GM19455 (cell line): ENCODE data around the gene GALM.
"Not testable (repeated sequence)": the region's sequence is repeated elsewhere in the genome, so short reads cannot be mapped to it uniquely, and the experiment has no call there.

ENCODE experiments used
- ATAC-seq: cut with Tn5 transposase; IDR thresholded peaks from one replicate; pipeline ENCODE4 v1.9.1; 2021; ENCODE audit not compliant: unreplicated experiment

The GALM gene

DNA sequence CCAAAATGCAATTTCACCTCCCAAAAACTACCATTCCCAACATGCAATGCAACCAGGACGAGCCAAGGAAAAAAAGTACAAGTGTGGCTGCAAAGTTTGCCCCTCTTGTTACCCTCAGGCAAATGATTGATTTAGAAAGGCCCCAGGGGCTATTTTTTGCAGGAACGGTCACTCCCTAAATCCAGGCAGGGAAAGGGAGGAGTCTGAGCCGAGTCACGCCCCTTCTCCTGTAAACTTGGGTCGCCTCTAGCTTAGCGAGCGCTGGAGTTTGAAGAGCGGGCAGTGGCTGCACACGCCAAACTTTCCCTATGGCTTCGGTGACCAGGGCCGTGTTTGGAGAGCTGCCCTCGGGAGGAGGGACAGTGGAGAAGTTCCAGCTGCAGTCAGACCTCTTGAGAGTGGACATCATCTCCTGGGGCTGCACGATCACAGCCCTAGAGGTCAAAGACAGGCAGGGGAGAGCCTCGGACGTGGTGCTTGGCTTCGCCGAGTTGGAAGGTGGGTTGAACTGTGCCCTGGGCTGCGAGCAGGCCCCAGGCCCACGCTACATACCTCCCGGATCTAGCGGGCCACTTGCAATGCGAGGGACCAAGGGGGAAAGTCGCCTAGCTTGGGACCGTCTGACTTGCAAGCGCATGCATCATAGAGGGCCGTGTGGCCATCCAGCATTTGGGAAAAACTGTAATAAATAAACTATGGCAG is at the start of gene GALM:
Gene GALM, plus strand, starts transcription at position 261 of the 702 bp plus-strand sequence. Its CDS starts 48 bp downstream, at position 309.
- peak; percentile 47 for ATAC-seq

DNA sequence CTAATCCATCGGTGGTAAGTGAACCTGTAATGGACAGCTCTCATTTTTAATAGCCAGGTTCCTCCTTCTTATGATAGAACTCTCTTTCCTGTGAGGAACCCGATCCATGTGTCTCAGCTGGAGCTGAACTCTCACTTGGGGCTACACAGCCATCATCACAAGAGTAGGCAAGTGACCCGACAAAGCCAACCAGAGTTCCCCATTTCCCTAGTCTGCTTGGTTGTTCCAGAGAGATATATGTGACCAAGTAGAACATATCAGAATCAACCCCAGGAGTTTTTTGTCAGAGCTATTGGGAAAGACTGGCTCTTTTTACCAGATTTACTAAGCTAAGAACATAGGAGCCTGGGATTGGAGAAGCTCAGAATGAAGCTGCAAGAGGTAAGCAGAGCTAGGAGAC is 48.6 kb upstream of the GALM start:
- no peak for ATAC-seq

DNA sequence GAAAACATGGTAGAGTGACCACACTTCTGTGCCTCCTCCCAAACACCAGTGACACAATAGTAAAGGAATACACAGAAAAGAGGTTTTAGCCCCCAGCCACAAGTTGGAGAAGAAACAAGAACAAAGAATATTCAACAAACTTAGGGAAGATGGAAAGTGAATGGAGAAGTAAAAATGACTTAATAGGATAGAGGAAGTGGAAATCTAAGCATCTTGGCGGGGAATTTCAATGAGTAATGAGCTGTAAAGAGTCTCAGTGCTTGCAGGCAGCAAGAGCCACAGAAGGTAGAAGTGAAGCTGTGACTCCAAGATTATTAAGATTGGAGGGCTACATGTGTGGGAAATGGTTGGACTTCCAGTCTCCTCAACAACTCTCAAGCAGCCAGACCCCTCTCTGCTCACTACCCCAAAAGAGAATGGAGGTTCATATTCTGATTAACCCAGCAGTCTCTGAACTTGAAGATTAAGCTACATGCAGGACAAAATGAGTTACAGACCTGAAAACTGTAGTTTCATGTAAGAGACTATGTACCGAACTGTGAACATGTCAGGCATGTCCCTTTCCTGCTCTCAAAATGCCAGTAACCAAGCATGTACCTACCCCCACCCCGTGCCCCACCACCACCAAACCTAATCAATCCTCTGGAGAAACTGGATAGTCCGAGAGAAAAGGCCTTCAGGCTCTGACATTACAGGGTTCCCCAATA is 46.3 kb upstream of the GALM start:
- no peak for ATAC-seq

DNA sequence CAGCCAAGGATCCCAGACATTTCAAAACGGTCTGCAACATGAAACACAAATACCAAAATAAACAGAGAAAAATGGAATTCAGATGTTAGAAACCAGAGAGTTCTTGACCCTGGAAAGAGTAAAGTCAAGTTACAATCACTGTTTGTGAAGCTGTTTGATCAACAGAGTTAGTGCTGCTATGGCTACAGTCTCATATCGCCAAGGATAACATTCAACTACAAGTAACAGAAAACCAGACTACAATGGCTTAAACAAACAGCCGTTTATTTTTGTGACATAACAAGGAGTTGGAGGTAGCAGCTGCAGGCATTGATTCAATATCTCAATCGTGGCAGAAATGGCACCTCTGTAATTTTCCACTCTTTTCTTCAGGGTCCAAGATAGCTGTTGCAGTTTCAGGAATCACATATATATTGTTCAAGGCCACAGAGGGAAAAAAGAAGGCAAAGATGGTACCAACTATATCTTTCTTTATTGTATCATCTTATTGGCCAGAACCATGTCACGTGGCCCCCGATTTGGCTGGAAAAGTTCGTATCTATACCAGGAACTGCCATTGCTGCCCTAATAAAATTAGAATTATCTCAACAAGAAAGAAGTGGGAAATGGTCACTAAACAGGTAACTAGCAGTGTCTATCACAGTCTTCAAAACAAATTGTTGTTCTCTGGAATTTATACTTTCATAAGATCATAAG is 45.5 kb upstream of the GALM start:
- ATAC-seq = no peak

DNA sequence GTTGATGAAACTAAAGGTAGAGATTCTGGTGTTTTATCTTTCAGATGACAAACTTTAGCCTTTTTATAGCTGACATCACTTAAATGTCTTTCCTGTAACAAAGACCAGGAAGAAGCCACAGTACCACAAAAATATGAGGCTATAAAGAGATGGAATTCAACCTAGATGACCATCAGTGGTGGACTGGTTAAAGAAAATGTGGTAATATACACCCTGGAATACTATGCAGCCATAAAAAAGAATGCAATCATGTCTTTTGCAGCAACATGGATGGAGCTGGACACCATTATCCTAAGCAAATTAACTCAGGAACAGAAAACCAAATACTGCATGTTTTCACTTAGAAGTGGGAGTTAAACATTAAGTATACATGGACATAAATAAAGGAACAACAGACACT is 44.9 kb upstream of the GALM start:
- no peak for ATAC-seq

DNA sequence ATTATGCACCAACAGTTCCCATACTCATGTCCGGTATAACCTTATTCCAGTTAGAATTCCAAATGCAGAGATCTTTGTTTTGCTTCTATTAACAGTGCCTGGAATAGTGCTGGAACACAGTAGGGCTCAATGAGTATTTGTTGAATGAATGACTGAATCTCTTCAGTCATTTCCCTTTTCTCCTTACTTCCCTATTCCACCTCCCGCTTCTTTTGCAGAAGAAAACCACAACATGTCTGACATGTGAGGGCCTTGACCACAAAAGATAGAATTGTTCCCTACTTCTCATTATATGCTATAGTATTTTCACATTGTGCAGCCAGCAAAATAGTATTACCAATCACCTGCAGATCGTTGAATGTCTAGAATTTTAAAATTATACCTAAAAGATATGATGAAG is 43.7 kb upstream of the GALM start:
- no peak for ATAC-seq

DNA sequence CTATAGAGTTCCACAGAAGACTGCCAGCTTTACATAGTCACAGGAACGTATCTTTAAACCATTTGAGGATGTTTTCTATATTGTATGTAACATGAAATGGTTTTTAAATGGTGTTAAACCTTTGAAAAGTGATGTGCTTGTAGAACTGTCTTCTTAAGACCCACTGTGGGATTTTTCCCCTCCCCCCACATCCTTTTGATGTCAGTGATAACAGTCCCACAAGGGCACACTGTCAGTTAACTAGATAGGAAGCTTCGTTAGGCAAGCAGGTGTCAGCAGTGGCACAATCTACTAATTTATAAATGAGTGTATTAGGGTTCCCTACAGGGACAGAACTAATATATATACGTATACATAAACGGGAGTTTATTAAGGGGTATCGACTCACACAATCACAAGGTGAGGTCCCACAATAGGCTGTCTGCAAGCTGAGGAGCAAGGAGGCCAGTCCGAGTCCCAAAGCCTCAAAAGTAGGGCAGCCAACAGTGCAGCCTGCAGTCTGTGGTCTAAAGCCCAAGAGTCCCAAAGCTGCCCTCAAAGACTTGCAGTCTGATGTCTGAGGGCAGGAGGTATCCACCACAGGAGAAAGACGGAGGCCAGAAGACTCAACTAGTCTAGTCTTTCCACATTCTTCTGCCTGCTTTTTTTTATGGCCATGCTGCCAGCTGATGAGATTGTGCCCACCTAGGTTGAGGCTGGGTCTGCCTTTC is 39.4 kb upstream of the GALM start:
- no peak for ATAC-seq

DNA sequence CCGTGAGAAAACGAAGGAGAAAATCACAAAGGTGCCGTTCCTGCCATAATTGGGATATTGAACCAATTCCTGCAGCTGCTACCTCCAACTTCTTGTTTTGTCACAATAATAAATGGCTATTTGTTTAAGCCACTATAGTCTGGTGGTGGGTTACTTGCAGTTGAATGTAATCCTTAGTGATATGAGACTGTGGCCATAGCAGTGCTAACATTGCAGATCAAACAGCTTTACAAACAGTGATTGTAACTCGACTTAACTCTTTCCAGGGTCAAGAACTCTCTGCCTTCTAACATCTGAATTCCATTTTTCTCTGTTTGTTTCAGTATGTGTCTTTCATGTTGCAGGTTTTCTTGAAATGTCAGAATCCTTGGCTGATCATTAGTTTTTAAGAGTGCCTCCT is 38.5 kb upstream of the GALM start:
- ATAC-seq = no peak

DNA sequence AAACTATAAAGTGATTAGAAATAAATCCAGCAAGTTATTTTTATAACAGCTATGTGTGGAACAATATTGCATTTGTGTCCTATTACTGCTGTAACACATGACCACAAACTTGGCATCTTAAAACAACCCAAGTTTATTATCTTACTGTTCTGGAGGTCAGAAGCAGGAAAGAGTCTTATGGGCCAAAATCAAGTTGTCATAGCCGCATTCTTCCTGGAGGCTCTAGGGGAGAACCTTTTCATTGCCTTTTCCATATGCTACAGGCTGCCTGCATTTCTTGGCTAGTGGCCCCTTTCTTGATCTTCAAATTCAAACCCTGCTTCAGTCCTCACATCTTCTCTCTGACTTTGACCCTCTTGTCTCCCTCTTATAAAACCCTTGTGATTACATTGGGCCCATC is 36.2 kb upstream of the GALM start:
- no peak for ATAC-seq

DNA sequence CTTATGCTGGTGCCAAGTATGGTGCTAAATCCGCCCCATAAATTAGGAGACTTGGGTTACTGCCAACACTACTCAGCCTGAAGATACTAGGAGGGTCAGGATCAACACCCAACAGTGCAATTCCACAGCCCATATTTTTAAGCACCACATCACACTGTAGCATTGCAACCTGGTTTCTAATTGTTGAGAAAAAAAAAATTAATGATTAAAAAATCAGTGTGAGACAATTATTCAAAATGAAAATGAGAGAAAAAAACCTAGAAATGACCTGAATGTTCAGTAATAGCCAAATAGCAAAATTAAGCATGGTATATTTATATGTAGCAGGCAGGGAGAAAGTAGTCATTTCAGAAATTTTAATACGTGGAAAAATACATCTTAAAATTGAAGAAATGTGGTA is 33.9 kb upstream of the GALM start:
- ATAC-seq = no peak

DNA sequence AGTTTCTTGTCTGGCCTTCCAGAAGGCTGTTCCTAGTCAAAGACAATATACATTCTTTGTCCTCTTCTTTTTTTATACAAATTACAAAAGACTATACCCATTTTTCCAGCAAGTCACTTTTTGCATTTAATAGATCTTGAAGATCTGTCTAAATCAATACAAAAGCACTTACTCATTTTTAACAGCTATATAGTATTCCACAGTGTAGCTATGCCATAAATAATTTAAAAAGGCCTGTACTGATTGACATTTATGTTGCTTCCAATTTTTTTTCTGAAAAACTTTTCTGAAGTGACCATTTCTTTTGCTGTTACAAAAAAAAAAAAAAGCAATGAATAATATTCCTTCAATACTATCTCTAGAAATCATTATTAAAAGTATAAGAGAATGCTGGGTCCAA is 32.9 kb upstream of the GALM start:
- ATAC-seq = no peak

DNA sequence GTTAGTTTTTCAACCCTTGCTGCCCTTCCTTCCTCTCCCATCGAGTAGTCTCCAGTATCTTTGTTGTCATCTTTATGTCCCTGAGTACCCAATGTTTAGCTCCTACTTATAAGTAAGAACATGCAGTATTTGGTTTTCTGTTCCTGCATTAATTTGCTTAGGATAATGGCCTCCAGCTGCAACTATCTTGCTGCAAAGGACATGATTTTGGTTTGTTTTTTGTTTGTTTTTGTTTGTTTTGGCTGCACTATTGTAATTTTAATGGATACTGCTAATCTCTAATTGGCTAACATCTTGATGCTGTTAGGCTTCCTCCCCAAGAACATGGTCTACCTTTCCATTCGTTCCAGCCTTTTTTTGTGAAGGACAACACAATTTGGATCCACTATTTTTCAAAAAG is 32.0 kb upstream of the GALM start:
- no peak for ATAC-seq

DNA sequence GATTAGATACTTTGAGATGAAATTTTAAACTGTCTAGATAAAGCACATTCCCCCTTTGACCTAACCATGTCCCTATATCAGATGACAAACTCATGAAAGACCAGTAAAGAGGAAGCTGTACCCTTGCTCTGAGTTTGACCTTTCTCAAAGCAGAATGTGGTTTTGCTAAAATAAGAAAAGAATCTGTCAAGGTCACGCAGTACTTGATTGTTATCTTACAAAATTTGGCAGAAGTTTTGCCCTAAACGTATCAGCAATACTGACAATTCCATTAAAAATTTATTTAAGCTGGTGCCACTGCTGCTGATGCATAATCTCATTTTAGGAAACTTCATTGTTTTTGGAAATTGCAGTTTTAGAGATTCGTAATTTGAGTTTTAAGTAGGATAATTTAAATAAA is 31.2 kb upstream of the GALM start:
- ATAC-seq = peak; percentile 86

DNA sequence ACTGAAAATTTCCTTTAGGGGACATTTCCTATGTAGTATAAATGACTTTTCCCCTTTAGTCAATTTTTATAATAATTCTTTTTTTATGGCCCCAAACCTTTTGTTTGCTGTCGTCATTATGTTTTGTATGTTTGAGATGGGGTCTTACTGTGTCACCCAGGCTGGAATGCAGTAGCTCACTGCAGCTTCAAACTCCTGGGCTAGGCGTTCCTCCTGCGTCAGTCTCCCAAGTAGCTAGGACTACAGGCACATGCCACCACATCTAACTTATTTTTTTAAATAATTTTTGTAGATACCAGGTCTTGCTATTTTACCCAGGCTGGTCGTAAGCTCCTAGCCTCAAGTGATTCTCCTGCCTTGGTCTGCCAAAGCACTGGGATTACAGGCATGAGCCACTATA is 30.8 kb upstream of the GALM start:
- no peak for ATAC-seq

DNA sequence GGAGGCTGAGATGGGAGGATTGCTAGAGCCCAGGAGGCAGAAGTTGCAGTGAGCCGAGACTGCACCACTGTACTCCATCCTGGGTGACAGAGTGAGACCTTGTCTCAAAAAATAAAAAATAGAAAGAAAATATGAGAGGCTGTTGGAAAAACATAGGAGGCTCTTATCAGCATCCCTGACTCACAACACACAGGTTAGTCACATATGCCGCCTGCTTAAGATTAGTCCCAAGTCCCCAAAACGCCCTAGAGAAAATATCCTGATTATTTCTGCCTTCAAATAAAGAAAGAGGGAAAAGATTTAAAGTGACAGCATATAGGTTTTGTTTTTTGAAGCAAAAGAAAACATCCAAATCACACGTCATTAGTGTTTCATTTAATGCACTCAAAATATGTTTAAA is 29.8 kb upstream of the GALM start:
- ATAC-seq = no peak

DNA sequence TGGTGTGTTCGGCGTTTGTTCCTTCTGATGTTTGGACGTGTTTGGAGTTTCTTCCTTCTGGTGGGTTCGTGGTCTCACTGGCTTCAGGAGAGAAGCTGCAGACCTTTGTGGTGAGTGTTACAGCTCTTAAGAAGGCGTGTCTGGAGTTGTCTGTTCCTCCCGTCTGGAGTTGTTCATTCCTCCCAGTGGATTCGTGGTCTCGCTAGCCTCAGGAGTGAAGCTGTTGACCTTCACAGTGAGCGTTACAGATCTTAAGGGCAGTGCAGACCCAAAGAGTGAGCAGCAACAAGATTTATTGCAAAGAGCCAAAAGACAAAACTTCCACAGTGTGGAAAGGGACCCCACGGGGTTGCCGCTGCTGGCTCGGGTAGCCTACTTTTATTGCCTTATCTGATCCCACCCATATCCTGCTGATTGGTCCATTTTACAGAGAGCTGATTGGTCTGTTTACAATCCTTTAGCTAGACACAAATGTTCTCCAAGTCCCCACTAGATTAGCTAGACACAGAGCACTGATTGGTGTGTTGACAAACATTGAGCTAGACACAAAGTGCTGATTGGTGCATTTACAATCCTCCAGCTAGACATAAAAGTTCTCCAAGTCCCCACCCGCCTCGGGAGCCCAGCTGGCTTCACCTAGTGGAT is 23.4 kb upstream of the GALM start:
- not testable (repeated sequence) for ATAC-seq

DNA sequence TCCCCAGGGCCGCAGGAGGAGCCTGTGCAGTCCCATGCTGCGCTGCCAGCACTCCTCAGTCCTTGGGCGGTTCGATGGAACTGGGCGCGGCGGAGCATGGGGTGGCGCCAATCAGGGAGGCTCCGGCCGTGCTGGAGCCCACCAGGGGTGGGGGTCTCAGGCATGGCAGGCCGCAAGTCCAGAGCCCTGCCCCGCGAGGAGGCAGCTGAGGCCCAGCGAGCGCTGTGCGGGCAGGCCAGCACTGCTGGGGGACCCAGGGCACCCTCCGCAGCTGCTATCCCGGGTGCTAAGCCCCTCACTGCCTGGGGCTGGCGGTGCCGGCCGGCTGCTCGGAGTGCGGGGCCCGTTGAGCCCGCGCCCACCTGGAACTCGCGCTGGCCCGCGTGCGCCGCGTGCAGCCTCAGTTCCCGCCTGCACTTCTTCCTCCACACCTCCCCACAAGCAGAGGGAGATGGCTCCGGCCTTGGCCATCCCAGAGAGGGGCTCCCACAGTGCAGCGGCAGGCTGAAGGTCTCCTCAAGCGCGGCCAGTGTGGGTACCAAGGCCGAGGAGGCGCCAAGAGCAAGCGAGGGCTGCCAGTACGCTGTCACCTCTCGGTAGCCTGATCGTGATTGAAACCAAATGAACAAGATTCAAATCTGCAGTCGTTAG is 22.8 kb upstream of the GALM start:
- no peak for ATAC-seq

DNA sequence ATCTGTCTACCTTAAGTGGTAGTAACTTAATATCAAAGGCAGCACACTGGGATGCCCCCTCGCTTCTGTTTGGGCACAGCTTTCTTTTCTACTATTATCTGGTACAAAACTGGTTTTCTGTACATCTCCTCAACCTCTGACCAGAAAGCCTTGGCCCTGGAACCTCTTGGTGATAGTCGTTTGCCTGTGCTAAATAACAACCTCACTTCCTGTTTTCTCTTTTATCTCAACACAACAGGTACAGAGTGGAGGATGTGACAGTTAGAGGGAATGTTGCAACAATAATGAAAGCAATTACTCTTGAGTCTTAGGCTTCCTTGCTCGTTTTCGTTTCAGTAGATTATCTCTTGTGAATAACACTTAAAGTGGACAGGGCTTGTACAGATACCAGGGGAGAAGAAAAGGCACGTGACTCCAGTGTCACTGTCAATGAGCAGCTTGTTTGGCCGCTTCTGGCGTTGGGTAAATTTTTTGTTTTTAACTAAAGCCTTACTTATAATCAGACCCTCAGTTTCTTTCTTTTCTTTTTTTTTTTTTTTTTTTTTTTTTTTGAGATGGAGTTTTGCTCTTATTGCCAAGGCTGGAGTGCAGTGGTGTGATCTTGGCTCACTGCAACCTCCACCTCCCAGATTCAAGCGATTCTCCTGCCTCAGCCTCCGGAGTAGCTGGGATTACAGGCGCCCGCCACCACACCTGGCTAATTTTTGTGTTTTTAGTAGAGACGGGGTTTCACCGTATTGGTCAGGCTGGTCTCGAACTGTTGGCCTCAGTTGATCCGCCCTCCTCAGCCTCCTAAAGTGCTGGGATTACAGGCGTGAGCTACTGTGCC is 22.0 kb upstream of the GALM start:
- not testable (repeated sequence) for ATAC-seq

DNA sequence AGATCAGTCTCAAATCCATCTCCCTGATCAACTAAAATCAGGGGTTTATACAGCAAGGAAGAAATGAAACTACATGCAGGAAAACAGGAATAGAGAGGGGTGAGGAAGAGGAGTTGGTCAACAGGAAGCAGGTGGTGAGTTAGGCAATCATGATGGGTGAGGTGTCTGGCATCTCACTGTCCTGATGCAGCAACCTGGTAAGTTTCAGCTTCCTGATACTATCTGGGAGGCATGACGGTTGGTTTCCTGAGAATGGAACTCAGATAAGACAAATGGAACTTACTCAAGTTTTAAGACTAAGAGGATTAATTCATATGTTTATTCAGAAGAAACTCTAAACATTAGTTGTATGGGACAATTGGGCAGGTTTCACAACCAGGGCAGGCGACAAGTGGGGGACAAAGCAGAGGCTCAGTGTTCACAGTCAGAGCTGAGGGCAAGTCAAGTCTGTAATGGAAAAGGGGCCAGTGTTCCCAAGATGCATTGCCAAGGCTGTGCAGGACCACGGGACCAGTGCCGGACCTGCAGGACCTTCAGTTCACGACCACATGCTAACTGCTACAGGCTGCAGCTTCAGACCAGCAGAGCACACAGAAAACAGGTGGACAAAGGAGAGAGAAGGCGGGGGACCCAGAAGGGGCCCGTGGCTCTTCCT is 17.7 kb upstream of the GALM start:
- no peak for ATAC-seq
